Activated CD8-positive, alpha-beta memory T cell treated with anti-CD3 and anti-CD28 coated beads, Interleukin-2, amount 50 U/mL, for 24 hours (primary cell): ENCODE data around the gene ZNF214.
"Not testable (repeated sequence)": the region's sequence is repeated elsewhere in the genome, so short reads cannot be mapped to it uniquely, and the experiment has no call there.

Source experiments
- DNase-seq: peaks from one replicate; pipeline ENCODE4 v3.0.0-alpha.2; 2020; ENCODE audit errors: extremely low read depth

ZNF214 gene

GRCh38 chr11:6988506-6988905 is 31.6 kb downstream of the ZNF214 start:
- DNase-seq = no peak

- no peak for DNase-seq
Observed at GRCh38 chr11:6986487-6986886, 33.7 kb downstream of the ZNF214 start.

GRCh38 chr11:6979365-6979764 is 40.8 kb downstream of the ZNF214 start:
- no peak for DNase-seq

GRCh38 chr11:6969854-6970253 is 50.3 kb downstream of the ZNF214 start:
- DNase-seq = not testable (repeated sequence)

GRCh38 chr11:6968816-6969215 is 51.3 kb downstream of the ZNF214 start:
- no peak for DNase-seq

- no peak for DNase-seq
Observed at GRCh38 chr11:6962673-6963072, 57.5 kb downstream of the ZNF214 start.

- no peak for DNase-seq
Observed at GRCh38 chr11:6962141-6962540, 58.0 kb downstream of the ZNF214 start.

GRCh38 chr11:6954248-6954647 is 65.9 kb downstream of the ZNF214 start:
- DNase-seq = not testable (repeated sequence)
